Astrocyte (in vitro differentiated cells and primary cell): ENCODE results near the gene NPL.

Experiments used
- EZH2 ChIP-seq: IDR thresholded peaks from 2 replicates; pipeline ENCODE4 v1.6.1; 2012; ENCODE audit warnings: mild to moderate bottlenecking, low read length, inconsistent platforms; ENCODE audit not compliant: insufficient read depth
- TF ChIP-seq, protein P1 (sequence below): IDR thresholded peaks from 2 replicates; pipeline ENCODE4 v1.5.1; 2011; ENCODE audit warnings: low read depth, mild to moderate bottlenecking, inconsistent platforms, low read length, moderate library complexity; ENCODE audit not compliant: insufficient read depth

DNA sequence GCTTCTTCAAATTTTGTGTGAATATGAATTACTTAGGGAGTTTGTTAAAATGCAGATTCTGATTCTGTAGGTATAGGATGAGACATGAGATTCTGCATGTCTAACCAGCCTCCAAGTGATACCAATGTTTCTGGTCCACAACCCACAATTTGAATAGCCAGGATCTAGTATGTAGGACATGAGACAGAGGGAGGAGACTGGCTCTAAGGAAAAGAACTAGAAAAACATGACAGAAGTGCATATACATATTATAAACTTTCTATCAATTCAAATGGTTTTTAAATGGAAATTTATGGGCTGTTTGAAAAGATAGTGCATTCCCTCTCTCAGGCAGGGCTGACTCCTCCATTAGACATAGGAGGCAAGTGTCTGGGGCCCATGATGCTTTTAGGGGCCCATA lies 33.9 kb upstream of the NPL start:
- TF ChIP-seq, protein P1, sequence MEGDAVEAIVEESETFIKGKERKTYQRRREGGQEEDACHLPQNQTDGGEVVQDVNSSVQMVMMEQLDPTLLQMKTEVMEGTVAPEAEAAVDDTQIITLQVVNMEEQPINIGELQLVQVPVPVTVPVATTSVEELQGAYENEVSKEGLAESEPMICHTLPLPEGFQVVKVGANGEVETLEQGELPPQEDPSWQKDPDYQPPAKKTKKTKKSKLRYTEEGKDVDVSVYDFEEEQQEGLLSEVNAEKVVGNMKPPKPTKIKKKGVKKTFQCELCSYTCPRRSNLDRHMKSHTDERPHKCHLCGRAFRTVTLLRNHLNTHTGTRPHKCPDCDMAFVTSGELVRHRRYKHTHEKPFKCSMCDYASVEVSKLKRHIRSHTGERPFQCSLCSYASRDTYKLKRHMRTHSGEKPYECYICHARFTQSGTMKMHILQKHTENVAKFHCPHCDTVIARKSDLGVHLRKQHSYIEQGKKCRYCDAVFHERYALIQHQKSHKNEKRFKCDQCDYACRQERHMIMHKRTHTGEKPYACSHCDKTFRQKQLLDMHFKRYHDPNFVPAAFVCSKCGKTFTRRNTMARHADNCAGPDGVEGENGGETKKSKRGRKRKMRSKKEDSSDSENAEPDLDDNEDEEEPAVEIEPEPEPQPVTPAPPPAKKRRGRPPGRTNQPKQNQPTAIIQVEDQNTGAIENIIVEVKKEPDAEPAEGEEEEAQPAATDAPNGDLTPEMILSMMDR, result no peak
- no peak for TF ChIP-seq EZH2
